MM.1S (cell line): ENCODE results near the gene ERGIC2.

ENCODE experiments used
- EZH2 ChIP-seq: fragments of 300-600 bp; sonication (generic); optimal IDR thresholded peaks from 2 replicates; pipeline ENCODE3; 2017; ENCODE audit warnings: low read depth, mild to moderate bottlenecking, antibody characterized with exemption, low read length, mixed read lengths
- EZH2phosphoT487 ChIP-seq: fragments of 300-600 bp; sonication (generic); IDR thresholded peaks from 2 replicates; pipeline ENCODE4 v1.6.1; 2018; ENCODE audit warnings: antibody characterized with exemption, low read length
- TF ChIP-seq, protein P1 (sequence below): fragments of 300-600 bp; sonication (generic); IDR thresholded peaks from 2 replicates; pipeline ENCODE4 v1.5.1; 2016; ENCODE audit warnings: antibody characterized with exemption, low read length, mixed read lengths

DNA sequence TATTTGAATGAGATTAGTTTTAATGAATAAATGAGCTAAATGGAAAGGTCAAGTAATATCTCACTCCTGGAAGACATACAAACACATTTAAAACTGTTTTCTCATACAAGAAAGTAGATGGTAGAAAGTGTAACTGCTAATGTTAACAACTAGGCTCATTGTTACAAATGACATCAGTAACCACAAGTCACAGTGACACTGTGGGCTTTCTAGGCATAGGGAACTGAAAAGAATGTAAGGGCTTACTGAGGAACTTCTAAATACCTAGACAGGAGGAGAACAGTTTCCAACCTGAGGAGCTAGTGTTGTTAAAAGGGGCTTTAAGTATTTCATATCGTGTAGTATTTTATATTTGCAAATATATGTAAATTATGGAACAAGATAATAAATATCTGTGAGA lies 17.5 kb upstream of the ERGIC2 start:
- TF ChIP-seq, protein P1, sequence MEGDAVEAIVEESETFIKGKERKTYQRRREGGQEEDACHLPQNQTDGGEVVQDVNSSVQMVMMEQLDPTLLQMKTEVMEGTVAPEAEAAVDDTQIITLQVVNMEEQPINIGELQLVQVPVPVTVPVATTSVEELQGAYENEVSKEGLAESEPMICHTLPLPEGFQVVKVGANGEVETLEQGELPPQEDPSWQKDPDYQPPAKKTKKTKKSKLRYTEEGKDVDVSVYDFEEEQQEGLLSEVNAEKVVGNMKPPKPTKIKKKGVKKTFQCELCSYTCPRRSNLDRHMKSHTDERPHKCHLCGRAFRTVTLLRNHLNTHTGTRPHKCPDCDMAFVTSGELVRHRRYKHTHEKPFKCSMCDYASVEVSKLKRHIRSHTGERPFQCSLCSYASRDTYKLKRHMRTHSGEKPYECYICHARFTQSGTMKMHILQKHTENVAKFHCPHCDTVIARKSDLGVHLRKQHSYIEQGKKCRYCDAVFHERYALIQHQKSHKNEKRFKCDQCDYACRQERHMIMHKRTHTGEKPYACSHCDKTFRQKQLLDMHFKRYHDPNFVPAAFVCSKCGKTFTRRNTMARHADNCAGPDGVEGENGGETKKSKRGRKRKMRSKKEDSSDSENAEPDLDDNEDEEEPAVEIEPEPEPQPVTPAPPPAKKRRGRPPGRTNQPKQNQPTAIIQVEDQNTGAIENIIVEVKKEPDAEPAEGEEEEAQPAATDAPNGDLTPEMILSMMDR = no peak
- no peak for TF ChIP-seq EZH2
- TF ChIP-seq EZH2phosphoT487 = no peak
